Lower leg skin (tissue), 4 donors: Measurements from ENCODE around the gene SELENON. TPM values are rescaled to one million over a fixed set of nuclear protein-coding genes. Genes with fewer than 3 reads are reported as not detected.
A peak's percentile ranks its signal among the peaks of the same experiment; 100 is the strongest.

ENCODE experiments used
- DNase-seq, 2 donors: peaks; one replicate each; pipeline ENCODE4 v3.0.0-alpha.2; 2019; ENCODE audit warnings: low spot score in 2 of 2
- H3K4me3 ChIP-seq: fragments of 200-600 bp; sonication (generic); 2 replicates; pipeline ENCODE4 v1.5.1; 2017; ENCODE audit warnings: mild to moderate bottlenecking, low read depth; ENCODE audit not compliant: poor library complexity, severe bottlenecking
- CTCF ChIP-seq, 3 donors: fragments of 450-650 bp; IDR thresholded peaks; one replicate each; pipeline ENCODE4 v1.5.1; 2016; ENCODE audit warnings: antibody characterized with exemption in 3 of 3, mild to moderate bottlenecking in 3 of 3, moderate library complexity in 2 of 3
- POLR2A ChIP-seq, 2 donors: fragments of 450-650 bp; IDR thresholded peaks; one replicate each; pipeline ENCODE4 v1.6.1; 2016 to 2017; ENCODE audit warnings: antibody characterized with exemption in 2 of 2, mild to moderate bottlenecking in 1 of 2, moderate library complexity in 1 of 2
- WGBS, 2 donors: methylation state at CpG; one replicate each; pipeline ENCODE4 v1.1.5; 2018; 5-methylcytosine and 5-hydroxymethylcytosine counted together
- intact Hi-C: fragments of 100-400 bp; cut with DNase I; formaldehyde crosslinking; loops from one replicate; pipeline ENCODE4 v1.15.0; 2023; ENCODE audit warnings: low total_unique reads
- total RNA-seq, 4 donors: library from RNA; depleted of rRNA; stranded (reverse); fragments of >200 nt; gene quantifications; one replicate each; pipeline ENCODE4 v1.1.0, GENCODE V29; 2016

Gene SELENON
- total RNA-seq, 4 donors from 2014 or later: 14.9 to 24.5 (median 17.6) TPM

- WGBS, 2 donors: 1 to 2% methylated on average over 42 to 50 of the region's 67 CpGs
- DNase-seq: peak in 1 of 2 donors; percentile 91
- TF ChIP-seq POLR2A (IDR thresholded peaks at IDR 0.05): no peak
- no peak for TF ChIP-seq CTCF (IDR thresholded peaks at IDR 0.05)
- intact Hi-C loops: no loop called here
- peak overlapping the region; percentile 91 for H3K4me3 ChIP-seq
These were observed 20.5 kb downstream of the SELENON start for GRCh38 chr1:25820247-25821111.

- 25 to 27% methylated on average over 10 of the region's 10 CpGs for WGBS, 2 donors
- TF ChIP-seq POLR2A (IDR thresholded peaks at IDR 0.05) (no peak), CTCF (IDR thresholded peaks at IDR 0.05) (no peak)
- peak in 1 of 2 donors; percentile 75 for DNase-seq
- H3K4me3 ChIP-seq: peak overlapping the region; percentile 91
- intact Hi-C loops: no loop called here
These were observed 21.1 kb downstream of the SELENON start for GRCh38 chr1:25821112-25821476.

- DNase-seq: peak in 1 of 2 donors; percentile 70
- no peak for TF ChIP-seq POLR2A (IDR thresholded peaks at IDR 0.05)
- intact Hi-C loops: no loop called here
- whole genome bisulfite sequencing, 2 donors: 58 to 77% methylated on average over 5 of the region's 5 CpGs
- H3K4me3 ChIP-seq: no peak overlapping the region
These were observed 21.7 kb downstream of the SELENON start for GRCh38 chr1:25821630-25822091.

GRCh38 chr1:25825605-25826004 is 25.6 kb downstream of the SELENON start:
- no peak for TF ChIP-seq CTCF (IDR thresholded peaks at IDR 0.05)
- TF ChIP-seq POLR2A (IDR thresholded peaks at IDR 0.05): no peak
- H3K4me3 ChIP-seq: no peak overlapping the region
- DNase-seq: no peak
- WGBS, 2 donors: 85 to 93% methylated on average over 2 of the region's 2 CpGs
- intact Hi-C loops: no loop called here

GRCh38 chr1:25826571-25826970 is 26.6 kb downstream of the SELENON start:
- TF ChIP-seq POLR2A (IDR thresholded peaks at IDR 0.05) (no peak), CTCF (IDR thresholded peaks at IDR 0.05) (no peak)
- no peak overlapping the region for H3K4me3 ChIP-seq
- intact Hi-C loops: no loop called here
- no peak for DNase-seq
- 72 to 89% methylated on average over 7 to 10 of the region's 10 CpGs for WGBS, 2 donors

GRCh38 chr1:25828491-25828890 is 28.5 kb downstream of the SELENON start:
- intact Hi-C loops: no loop called here
- no peak for DNase-seq
- TF ChIP-seq POLR2A (IDR thresholded peaks at IDR 0.05): no peak
- H3K4me3 ChIP-seq: no peak overlapping the region
- 59 to 64% methylated on average over 3 of the region's 3 CpGs for WGBS, 2 donors
